Measurements from ENCODE around the gene RAB11FIP3. TPM values are rescaled to one million over a fixed set of nuclear protein-coding genes. Genes with fewer than 3 reads are reported as not detected.

Gene RAB11FIP3
- polyA plus RNA-seq, 1 of the 3 experiments (the other 2 are of a cell fraction) = 24.8 TPM

- H3K27me3 ChIP-seq (ENCODE audit: insufficient read depth) = no peaks in the 10 kb centered on the region
- H3K4me2 ChIP-seq = no peak overlapping the region
- DNase-seq = no peak
- no peak overlapping the region for H3K4me3 ChIP-seq (ENCODE audit: low read depth in 2 of 2, low read length in 1 of 2)
- TF ChIP-seq FOXJ3 (CRISPR knock-in tag; IDR thresholded peaks at IDR 0.05) = no peak
- TF ChIP-seq ELF1 (IDR thresholded peaks at IDR 0.05) = no peak
- no peak for TF ChIP-seq EZH2phosphoT487 (IDR thresholded peaks at IDR 0.05; ENCODE audit: borderline replicate concordance, low read depth)
- TF ChIP-seq, protein P1, sequence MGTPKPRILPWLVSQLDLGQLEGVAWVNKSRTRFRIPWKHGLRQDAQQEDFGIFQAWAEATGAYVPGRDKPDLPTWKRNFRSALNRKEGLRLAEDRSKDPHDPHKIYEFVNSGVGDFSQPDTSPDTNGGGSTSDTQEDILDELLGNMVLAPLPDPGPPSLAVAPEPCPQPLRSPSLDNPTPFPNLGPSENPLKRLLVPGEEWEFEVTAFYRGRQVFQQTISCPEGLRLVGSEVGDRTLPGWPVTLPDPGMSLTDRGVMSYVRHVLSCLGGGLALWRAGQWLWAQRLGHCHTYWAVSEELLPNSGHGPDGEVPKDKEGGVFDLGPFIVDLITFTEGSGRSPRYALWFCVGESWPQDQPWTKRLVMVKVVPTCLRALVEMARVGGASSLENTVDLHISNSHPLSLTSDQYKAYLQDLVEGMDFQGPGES (IDR thresholded peaks at IDR 0.05; ENCODE audit: low read depth, low read length) = no peak
- no peak for TF ChIP-seq CHD2 (IDR thresholded peaks at IDR 0.05; ENCODE audit: low read length, partially characterized antibody)
- no peak for TF ChIP-seq EP300 (IDR thresholded peaks at IDR 0.05; ENCODE audit: borderline replicate concordance in 1 of 2, low read depth in 1 of 2, low read length in 1 of 2)
- TF ChIP-seq FOXM1 (IDR thresholded peaks at IDR 0.05; ENCODE audit: low read depth) = no peak
- no peak for TF ChIP-seq REST (IDR thresholded peaks at IDR 0.05; ENCODE audit: low read depth, low read length)
- no peak for TF ChIP-seq RCOR1 (IDR thresholded peaks at IDR 0.05; ENCODE audit: low read length)
- no peak for TF ChIP-seq CTCF (IDR thresholded peaks at IDR 0.05)
- TF ChIP-seq FOSL2 (IDR thresholded peaks at IDR 0.05; ENCODE audit: borderline replicate concordance, low read depth) = no peak
- no peak for TF ChIP-seq USF1 (IDR thresholded peaks at IDR 0.05; ENCODE audit: borderline replicate concordance, low read depth)
- TF ChIP-seq POLR2AphosphoS5 (IDR thresholded peaks at IDR 0.05; ENCODE audit: low read depth, low read length) = no peak
- TF ChIP-seq RAD21 (IDR thresholded peaks at IDR 0.05; ENCODE audit: low read length) = no peak
- TF ChIP-seq RFX5 (IDR thresholded peaks at IDR 0.05; ENCODE audit: low read length) = no peak
- no peak for TF ChIP-seq YY1 (IDR thresholded peaks at IDR 0.05; ENCODE audit: low read depth)
- no peak for TF ChIP-seq MAX (IDR thresholded peaks at IDR 0.05; ENCODE audit: low read depth)
- TF ChIP-seq SMC3 (IDR thresholded peaks at IDR 0.05; ENCODE audit: low read depth, low read length) = no peak
- no peak for TF ChIP-seq MXI1 (IDR thresholded peaks at IDR 0.05; ENCODE audit: low read depth, low read length)
- no peak for TF ChIP-seq RXRA (IDR thresholded peaks at IDR 0.05; ENCODE audit: borderline replicate concordance, low read depth)
- no peaks in the 10 kb centered on the region for H3K9me3 ChIP-seq
- no peak overlapping the region for H3K9ac ChIP-seq
- no peak overlapping the region for H3K27ac ChIP-seq (ENCODE audit: low read depth in 2 of 2, low read length in 1 of 2)
- ChIA-PET CTCF (no interaction called here), POLR2A (no interaction called here)
- no peak overlapping the region for H2AFZ ChIP-seq (ENCODE audit: low read depth)
- no peaks in the 10 kb centered on the region for H3K9me2 ChIP-seq
- peaks cover 0 to 8% of the 10 kb centered on the region in 2 experiments for H3K36me3 ChIP-seq (replicated peaks in 1 of 2; ENCODE audit: control insufficient read depth in 1 of 2, insufficient read depth in 2 of 2, low read length in 1 of 2)
- H3K4me1 ChIP-seq (ENCODE audit: control insufficient read depth in 1 of 2, insufficient read depth in 2 of 2, low read depth in 1 of 2, low read length in 1 of 2) = peaks cover 3 to 7% of the 10 kb centered on the region in 2 experiments; a peak in 1 of 4 replicates
- H3K79me2 ChIP-seq (ENCODE audit: insufficient read depth) = peaks cover 10% of the 10 kb centered on the region
- WGBS (ENCODE audit: low lambda C conversion rate) = 92% methylated on average over 19 of the region's 19 CpGs
- H4K20me1 ChIP-seq (ENCODE audit: insufficient read depth) = 0 out of 2 replicates have a peak, but pooled peaks cover under 1% of the 10 kb centered on the region
- peaks cover 2% of the 10 kb centered on the region for H3F3A ChIP-seq (replicated peaks; ENCODE audit: insufficient read depth)
Observed at GRCh38 chr16:474420-475122, 49.1 kb downstream of the RAB11FIP3 start.
